Right lobe of liver (tissue), 4 donors: ENCODE results near the gene GNAL.

Experiments
- CTCF ChIP-seq, 4 donors: fragments of 200-600 bp in 3 of 4; fragments of 450-650 bp in 1 of 4; IDR thresholded peaks; one replicate each; pipeline versions ENCODE4 v1.5.1 to v1.8.0; 2016 to 2022; ENCODE audit warnings: antibody characterized with exemption in 4 of 4, mild to moderate bottlenecking in 2 of 4
- POLR2A ChIP-seq: fragments of 450-650 bp; IDR thresholded peaks from one replicate; pipeline ENCODE4 v1.6.1; 2017; ENCODE audit warnings: antibody characterized with exemption, mild to moderate bottlenecking
- donor health status: DM: no; HTN: no; CAD: no.
- donor health status: DM: no; HTN: no; CAD: no.
- donor health status: DM: no; HTN: yes; CAD: no.

GRCh38 chr18:11739893-11740292, 50.8 kb downstream of the GNAL start:
- TF ChIP-seq CTCF (IDR thresholded peaks at IDR 0.05) (no peak), POLR2A (no peak)
